PC-9 (cell line): ENCODE results near the gene CHST15.

Experiments used
- EZH2 ChIP-seq: fragments of 200-600 bp; sonication (generic); IDR thresholded peaks from 2 replicates; pipeline ENCODE4 v1.8.0; 2017; ENCODE audit warnings: antibody characterized with exemption, low read depth
- TF ChIP-seq, protein P1 (sequence below): fragments of 200-600 bp; sonication (generic); conservative IDR thresholded peaks from 2 replicates; pipeline ENCODE4 v1.6.1; 2017; ENCODE audit warnings: mixed run types, antibody characterized with exemption, mild to moderate bottlenecking, moderate library complexity

DNA sequence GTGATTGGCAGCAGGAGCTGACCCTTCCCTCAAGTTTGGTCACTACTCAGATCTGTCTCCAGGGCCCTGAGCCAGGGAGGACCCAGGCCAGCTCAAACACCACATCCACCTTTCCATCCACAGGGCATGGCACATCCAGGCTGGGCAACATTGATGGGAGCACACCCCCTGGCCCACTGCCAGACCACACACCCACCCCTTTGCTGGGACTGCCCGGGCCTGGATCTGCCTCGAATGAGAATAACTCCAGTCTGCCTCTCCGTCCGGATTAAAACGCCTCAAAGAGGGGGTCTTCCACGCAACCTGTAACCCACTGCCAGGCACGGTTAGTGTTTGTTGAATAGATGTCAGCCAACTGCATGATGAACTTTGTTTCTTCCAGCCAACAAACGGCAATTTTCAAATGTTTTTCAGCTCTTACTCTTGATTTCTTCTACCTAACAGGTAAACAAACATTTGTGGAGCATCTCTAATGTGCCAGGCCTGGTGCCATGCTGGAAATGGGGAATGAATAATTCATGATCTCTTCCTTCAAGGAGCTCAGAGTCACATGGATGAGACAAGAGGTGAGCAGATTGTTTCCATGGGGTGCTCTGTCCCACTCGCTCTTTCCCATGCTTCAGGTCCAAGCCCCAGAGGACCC lies 41.0 kb upstream of the CHST15 start:
- TF ChIP-seq, protein P1, sequence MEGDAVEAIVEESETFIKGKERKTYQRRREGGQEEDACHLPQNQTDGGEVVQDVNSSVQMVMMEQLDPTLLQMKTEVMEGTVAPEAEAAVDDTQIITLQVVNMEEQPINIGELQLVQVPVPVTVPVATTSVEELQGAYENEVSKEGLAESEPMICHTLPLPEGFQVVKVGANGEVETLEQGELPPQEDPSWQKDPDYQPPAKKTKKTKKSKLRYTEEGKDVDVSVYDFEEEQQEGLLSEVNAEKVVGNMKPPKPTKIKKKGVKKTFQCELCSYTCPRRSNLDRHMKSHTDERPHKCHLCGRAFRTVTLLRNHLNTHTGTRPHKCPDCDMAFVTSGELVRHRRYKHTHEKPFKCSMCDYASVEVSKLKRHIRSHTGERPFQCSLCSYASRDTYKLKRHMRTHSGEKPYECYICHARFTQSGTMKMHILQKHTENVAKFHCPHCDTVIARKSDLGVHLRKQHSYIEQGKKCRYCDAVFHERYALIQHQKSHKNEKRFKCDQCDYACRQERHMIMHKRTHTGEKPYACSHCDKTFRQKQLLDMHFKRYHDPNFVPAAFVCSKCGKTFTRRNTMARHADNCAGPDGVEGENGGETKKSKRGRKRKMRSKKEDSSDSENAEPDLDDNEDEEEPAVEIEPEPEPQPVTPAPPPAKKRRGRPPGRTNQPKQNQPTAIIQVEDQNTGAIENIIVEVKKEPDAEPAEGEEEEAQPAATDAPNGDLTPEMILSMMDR = no peak
- TF ChIP-seq EZH2 = no peak
